ENCODE data around the gene RPTOR. TPM values are rescaled to one million over a fixed set of nuclear protein-coding genes. Genes with fewer than 3 reads are reported as not detected.
"Not testable (repeated sequence)": the region's sequence is repeated elsewhere in the genome, so short reads cannot be mapped to it uniquely, and the experiment has no call there.

The RPTOR gene
- total RNA-seq, 4 donors from 2014 or later: 34.1 to 65.8 (median 43.6) TPM

DNA sequence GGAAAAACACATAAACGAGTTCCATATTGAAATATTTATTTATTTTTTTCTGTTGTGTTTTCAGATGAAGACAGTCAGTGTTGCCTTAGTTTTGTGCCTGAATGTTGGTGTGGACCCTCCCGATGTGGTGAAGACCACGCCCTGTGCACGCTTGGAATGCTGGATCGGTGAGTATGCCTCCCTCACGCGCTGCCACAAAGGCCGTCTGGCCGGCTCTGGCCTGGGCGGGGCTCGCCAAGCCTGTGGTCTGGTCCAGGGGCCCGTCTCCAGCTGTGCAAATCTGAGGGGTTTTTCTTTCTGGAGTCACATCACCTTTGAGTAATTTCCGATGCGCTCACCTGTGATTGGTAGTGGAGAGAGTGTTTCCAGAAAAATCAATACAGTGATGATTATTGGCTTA lies 81.0 kb downstream of the RPTOR start:
- TF ChIP-seq POLR2A (IDR thresholded peaks at IDR 0.05; ENCODE audit: low read depth) (no peak), EP300 (IDR thresholded peaks at IDR 0.05) (no peak), POLR2AphosphoS5 (IDR thresholded peaks at IDR 0.05) (no peak)
- TF ChIP-seq, protein P1, sequence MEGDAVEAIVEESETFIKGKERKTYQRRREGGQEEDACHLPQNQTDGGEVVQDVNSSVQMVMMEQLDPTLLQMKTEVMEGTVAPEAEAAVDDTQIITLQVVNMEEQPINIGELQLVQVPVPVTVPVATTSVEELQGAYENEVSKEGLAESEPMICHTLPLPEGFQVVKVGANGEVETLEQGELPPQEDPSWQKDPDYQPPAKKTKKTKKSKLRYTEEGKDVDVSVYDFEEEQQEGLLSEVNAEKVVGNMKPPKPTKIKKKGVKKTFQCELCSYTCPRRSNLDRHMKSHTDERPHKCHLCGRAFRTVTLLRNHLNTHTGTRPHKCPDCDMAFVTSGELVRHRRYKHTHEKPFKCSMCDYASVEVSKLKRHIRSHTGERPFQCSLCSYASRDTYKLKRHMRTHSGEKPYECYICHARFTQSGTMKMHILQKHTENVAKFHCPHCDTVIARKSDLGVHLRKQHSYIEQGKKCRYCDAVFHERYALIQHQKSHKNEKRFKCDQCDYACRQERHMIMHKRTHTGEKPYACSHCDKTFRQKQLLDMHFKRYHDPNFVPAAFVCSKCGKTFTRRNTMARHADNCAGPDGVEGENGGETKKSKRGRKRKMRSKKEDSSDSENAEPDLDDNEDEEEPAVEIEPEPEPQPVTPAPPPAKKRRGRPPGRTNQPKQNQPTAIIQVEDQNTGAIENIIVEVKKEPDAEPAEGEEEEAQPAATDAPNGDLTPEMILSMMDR (IDR thresholded peaks at IDR 0.05): no peak
- DNase-seq (ENCODE audit: extremely low spot score): no peak
- H3K27ac ChIP-seq (replicated peaks in 1 of 4): no peak overlapping the region
- H3K36me3 ChIP-seq: peaks cover 0 to 20% (median 14%) of the 10 kb centered on the region in 4 donors
- H3K4me3 ChIP-seq: no peak overlapping the region
- H3K9me3 ChIP-seq: no peaks in the 10 kb centered on the region
- no peaks in the 10 kb centered on the region for H3K27me3 ChIP-seq
- 95% methylated on average over 14 of the region's 14 CpGs for WGBS
- intact Hi-C loops (cut with DNase I): no loop called here
- peaks cover 0 to 6% (median 2%) of the 10 kb centered on the region in 4 donors for H3K4me1 ChIP-seq

DNA sequence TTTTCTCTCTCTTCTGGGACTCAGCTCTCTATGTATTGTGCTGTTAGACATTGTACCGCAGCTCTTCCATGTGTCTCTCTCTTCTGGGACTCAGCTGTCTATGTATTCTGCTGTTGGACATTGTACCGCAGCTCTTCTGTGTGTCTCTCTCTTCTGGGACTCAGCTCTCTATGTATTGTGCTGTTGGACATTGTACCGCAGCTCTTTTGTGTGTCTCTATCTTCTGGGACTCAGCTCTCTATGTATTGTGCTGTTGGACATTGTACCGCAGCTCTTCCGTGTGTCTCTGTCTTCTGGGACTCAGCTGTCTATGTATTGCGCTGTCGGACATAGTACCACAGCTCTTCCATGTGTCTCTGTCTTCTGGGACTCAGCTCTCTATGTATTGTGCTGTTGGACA lies 84.2 kb downstream of the RPTOR start:
- 85% methylated on average over 7 of the region's 7 CpGs for WGBS
- H3K27ac ChIP-seq (replicated peaks in 1 of 4); DNase-seq (ENCODE audit: extremely low spot score); H3K4me3 ChIP-seq; H3K9me3 ChIP-seq; H3K4me1 ChIP-seq; intact Hi-C loops (cut with DNase I); H3K27me3 ChIP-seq: not testable (repeated sequence)
- peaks cover 0 to 20% (median 14%) of the 10 kb centered on the region in 4 donors for H3K36me3 ChIP-seq

DNA sequence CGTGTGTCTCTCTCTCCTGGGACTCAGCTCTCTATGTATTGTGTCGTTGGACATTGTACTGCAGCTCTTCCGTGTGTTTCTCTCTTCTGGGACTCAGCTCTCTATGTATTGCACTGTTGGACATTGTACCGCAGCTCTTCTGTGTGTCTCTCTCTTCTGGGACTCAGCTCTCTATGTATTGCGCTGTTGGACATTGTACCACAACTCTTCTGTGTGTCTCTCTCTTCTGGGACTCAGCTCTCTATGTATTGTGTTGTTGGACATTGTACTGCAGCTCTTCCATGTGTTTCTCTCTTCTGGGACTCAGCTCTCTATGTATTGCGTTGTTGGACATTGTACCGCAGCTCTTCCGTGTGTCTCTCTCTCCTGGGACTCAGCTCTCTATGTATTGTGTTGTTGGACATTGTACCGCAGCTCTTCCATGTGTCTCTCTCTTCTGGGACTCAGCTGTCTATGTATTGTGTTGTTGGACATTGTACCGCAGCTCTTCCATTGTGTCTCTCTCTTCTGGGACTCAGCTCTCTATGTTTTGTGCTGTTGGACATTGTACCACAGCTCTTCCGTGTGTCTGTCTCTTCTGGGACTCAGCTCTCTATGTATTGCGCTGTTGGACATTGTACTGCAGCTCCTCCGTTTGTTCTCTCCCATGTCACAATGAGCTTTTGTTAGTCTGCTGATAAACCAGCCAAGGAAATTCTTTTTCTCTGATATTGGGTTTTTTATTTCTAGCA lies 84.8 kb downstream of the RPTOR start:
- no peak overlapping the region for H3K27ac ChIP-seq (replicated peaks in 1 of 4)
- H3K4me1 ChIP-seq: peaks cover 0 to 4% (median 0%) of the 10 kb centered on the region in 4 donors
- H3K4me3 ChIP-seq: no peak overlapping the region
- TF ChIP-seq, protein P1 (IDR thresholded peaks at IDR 0.05): no peak
- no peak for TF ChIP-seq EP300 (IDR thresholded peaks at IDR 0.05)
- no peak for TF ChIP-seq POLR2A (IDR thresholded peaks at IDR 0.05; ENCODE audit: low read depth)
- no peak for TF ChIP-seq POLR2AphosphoS5 (IDR thresholded peaks at IDR 0.05)
- H3K36me3 ChIP-seq: peaks cover 0 to 20% (median 14%) of the 10 kb centered on the region in 4 donors
- no peaks in the 10 kb centered on the region for H3K27me3 ChIP-seq
- no peak for DNase-seq (ENCODE audit: extremely low spot score)
- intact Hi-C loops (cut with DNase I): no loop called here
- no peaks in the 10 kb centered on the region for H3K9me3 ChIP-seq
- WGBS: 92% methylated on average over 13 of the region's 13 CpGs

GRCh38 chr17:80630560-80631120 lies 86.0 kb downstream of the RPTOR start:
- Histone ChIP-seq H3K4me3 (no peak overlapping the region), H3K36me3 (peaks cover 0 to 16% (median 13%) of the 10 kb centered on the region in 4 donors), H3K27me3 (no peaks in the 10 kb centered on the region), H3K27ac (replicated peaks in 1 of 4) (no peak overlapping the region), H3K9me3 (no peaks in the 10 kb centered on the region), H3K4me1 (peaks cover 0 to 4% (median 0%) of the 10 kb centered on the region in 4 donors)
- intact Hi-C loops (cut with DNase I): no loop called here
- WGBS: 97% methylated on average over 7 of the region's 9 CpGs
- TF ChIP-seq POLR2A (IDR thresholded peaks at IDR 0.05; ENCODE audit: low read depth): no peak
- TF ChIP-seq, protein P1 (IDR thresholded peaks at IDR 0.05): no peak
- no peak for TF ChIP-seq POLR2AphosphoS5 (IDR thresholded peaks at IDR 0.05)
- TF ChIP-seq EP300 (IDR thresholded peaks at IDR 0.05): no peak
- DNase-seq (ENCODE audit: extremely low spot score): no peak

DNA sequence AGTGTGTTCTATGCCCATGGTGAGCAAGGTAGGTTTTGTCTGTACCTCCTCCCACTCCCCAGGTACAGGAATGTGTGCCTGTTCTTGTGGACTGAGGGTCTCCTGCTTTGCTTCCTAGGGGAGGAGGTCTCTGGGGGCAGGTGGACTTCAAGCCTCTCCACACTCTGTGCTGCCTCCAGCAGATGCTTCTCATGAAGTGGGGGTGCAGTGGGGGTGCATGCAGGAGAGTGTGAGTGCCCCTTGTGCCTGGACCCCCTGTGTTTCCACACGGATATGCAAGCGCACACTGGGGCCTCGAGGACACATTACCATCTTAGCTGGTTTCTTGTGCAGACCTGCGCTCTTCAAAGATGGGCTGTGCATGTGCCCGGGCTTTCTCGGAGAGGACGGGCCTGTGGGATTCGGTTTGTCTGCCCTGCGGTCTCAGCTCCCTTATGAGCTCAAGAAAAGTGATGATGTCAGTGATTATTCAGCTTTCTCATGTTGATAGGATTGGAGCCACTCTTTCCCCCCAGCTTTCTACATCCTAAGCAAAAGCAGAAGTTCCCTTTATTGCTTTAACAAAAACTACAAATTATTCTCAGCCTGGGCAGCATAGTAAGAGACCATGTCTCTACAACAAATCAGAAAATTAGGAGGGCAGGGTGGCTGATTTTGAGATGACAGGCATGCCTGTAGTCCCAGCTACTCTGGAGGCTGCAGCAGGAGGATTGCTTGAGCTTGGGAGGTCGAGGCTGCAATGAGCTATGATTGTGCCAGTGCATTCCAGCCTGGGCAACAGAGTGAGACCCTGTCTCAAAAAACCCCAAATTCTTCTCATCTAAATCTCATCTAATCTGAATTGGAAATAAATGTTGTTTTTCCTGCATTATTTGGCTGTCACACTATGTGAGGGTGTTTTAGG lies 86.8 kb downstream of the RPTOR start:
- no peak for DNase-seq (ENCODE audit: extremely low spot score)
- no peaks in the 10 kb centered on the region for H3K27me3 ChIP-seq
- peaks cover 0 to 4% (median 0%) of the 10 kb centered on the region in 4 donors for H3K4me1 ChIP-seq
- intact Hi-C loops (cut with DNase I): no loop called here
- no peaks in the 10 kb centered on the region for H3K9me3 ChIP-seq
- no peak overlapping the region for H3K27ac ChIP-seq (replicated peaks in 1 of 4)
- H3K36me3 ChIP-seq: peaks cover 0 to 9% (median 7%) of the 10 kb centered on the region in 4 donors
- no peak for TF ChIP-seq EP300 (IDR thresholded peaks at IDR 0.05)
- WGBS: 91% methylated on average over 10 of the region's 10 CpGs
- no peak overlapping the region for H3K4me3 ChIP-seq

All from esophagus muscularis mucosa (tissue), 4 donors.